Smooth muscle cell (in vitro differentiated cells): Measurements from ENCODE around the gene PLCL1. TPM values are rescaled to one million over a fixed set of nuclear protein-coding genes. Genes with fewer than 3 reads are reported as not detected.

Source experiments
- DNase-seq: peaks from one replicate; lab custom pipeline; 2025; ENCODE audit not compliant: unreplicated experiment; lab: John Stamatoyannopoulos, UW
- H2AFZ ChIP-seq: fragments of 200-600 bp; sonication (generic); 2 replicates; pipeline ENCODE4 v1.6.0; 2016; ENCODE audit warnings: antibody characterized with exemption, low read depth, mild to moderate bottlenecking
- H3F3A ChIP-seq: fragments of 200-600 bp; sonication (generic); 2 replicates; pipeline ENCODE4 v1.6.0; 2017; ENCODE audit warnings: antibody characterized with exemption, low read depth
- H3K27ac ChIP-seq: fragments of 200-600 bp; sonication (generic); 2 replicates; pipeline ENCODE4 v1.5.1; 2016; ENCODE audit warnings: low read depth, mild to moderate bottlenecking
- H3K27me3 ChIP-seq: fragments of 200-600 bp; sonication (generic); 2 replicates; pipeline ENCODE4 v1.6.1; 2016; ENCODE audit warnings: low read depth, mild to moderate bottlenecking
- H3K36me3 ChIP-seq: fragments of 200-600 bp; sonication (generic); 2 replicates; pipeline ENCODE4 v1.5.1; 2016; ENCODE audit warnings: low read depth
- H3K4me1 ChIP-seq: fragments of 200-600 bp; sonication (generic); 2 replicates; pipeline ENCODE4 v1.5.1; 2016; ENCODE audit warnings: low read depth
- H3K4me2 ChIP-seq: fragments of 200-600 bp; sonication (generic); 2 replicates; pipeline ENCODE4 v1.6.0; 2016; ENCODE audit warnings: mild to moderate bottlenecking
- H3K4me3 ChIP-seq: fragments of 200-600 bp; sonication (generic); 2 replicates; pipeline ENCODE4 v1.5.1; 2016; ENCODE audit warnings: mild to moderate bottlenecking
- H3K79me2 ChIP-seq: fragments of 200-600 bp; sonication (generic); 2 replicates; pipeline ENCODE4 v1.6.0; 2016; ENCODE audit warnings: low read depth, mild to moderate bottlenecking
- H3K9ac ChIP-seq: fragments of 200-600 bp; sonication (generic); 2 replicates; pipeline ENCODE4 v1.6.0; 2016; ENCODE audit warnings: low read depth
- H3K9me3 ChIP-seq: fragments of 200-600 bp; sonication (generic); replicated peaks from 2 replicates; pipeline ENCODE4 v1.5.1; 2016; ENCODE audit warnings: low read depth
- H4K20me1 ChIP-seq: fragments of 200-600 bp; sonication (generic); 2 replicates; pipeline ENCODE4 v1.6.0; 2016; ENCODE audit warnings: low read depth
- WGBS: methylation state at CpG from one replicate; pipeline ENCODE4 v1.1.7; 2016; ENCODE audit warnings: low lambda C conversion rate; 5-methylcytosine and 5-hydroxymethylcytosine counted together
- polyA plus RNA-seq: library from polyadenylated mRNA; unstranded; fragments of >200 nt; fragmentation: Nextera tagmentation; extraction: Ambion mirVana; gene quantifications from 2 replicates; pipeline ENCODE4 v1.2.1, GENCODE V29; 2016
- total RNA-seq: library from RNA; depleted of rRNA; stranded (reverse); fragments of >200 nt; gene quantifications from 2 replicates; pipeline ENCODE4 v1.2.3, GENCODE V29; 2014
- TF ChIP-seq, protein P1 (sequence below): fragments of 200-600 bp; sonication (generic); IDR thresholded peaks from 2 replicates; pipeline ENCODE4 v1.5.1; 2017; ENCODE audit warnings: borderline replicate concordance, mild to moderate bottlenecking, antibody characterized with exemption; ENCODE audit not compliant: insufficient read depth, poor library complexity, severe bottlenecking

PLCL1 gene
- total and polyA plus RNA-seq, 2 experiments from 2014 or later: 0.87 to 1.3 TPM

DNA sequence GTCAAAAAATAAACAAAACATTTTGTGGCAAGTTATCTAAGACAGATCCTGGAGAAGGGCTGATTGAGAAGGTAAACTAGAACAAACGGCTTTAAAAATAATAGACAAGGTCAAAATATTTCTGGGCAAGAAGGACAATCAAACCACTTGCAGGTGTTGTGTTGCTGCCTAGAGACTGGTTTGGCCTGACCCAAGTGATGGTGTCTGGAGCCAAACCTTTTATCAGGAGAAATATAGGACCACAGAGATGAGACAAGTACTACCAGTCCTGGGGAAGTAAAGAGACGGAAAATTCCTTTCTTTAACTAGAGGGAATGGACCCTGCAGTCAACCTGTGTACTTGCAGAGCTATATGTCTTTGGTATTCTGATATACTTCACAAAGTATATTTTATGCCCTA lies 44.2 kb downstream of the PLCL1 start:
- Histone ChIP-seq H3K4me3 (no peak overlapping the region), H3K4me1 (no peaks in the 10 kb centered on the region), H3F3A (no peaks in the 10 kb centered on the region), H3K79me2 (no peaks in the 10 kb centered on the region), H2AFZ (no peak overlapping the region), H3K9me3 (no peaks in the 10 kb centered on the region), H3K36me3 (no peaks in the 10 kb centered on the region), H3K27ac (no peak overlapping the region), H4K20me1 (no peaks in the 10 kb centered on the region), H3K4me2 (no peak overlapping the region), H3K9ac (no peak overlapping the region), H3K27me3 (no peaks in the 10 kb centered on the region)
- WGBS: 95% methylated on average over 2 of the region's 2 CpGs
- TF ChIP-seq, protein P1, sequence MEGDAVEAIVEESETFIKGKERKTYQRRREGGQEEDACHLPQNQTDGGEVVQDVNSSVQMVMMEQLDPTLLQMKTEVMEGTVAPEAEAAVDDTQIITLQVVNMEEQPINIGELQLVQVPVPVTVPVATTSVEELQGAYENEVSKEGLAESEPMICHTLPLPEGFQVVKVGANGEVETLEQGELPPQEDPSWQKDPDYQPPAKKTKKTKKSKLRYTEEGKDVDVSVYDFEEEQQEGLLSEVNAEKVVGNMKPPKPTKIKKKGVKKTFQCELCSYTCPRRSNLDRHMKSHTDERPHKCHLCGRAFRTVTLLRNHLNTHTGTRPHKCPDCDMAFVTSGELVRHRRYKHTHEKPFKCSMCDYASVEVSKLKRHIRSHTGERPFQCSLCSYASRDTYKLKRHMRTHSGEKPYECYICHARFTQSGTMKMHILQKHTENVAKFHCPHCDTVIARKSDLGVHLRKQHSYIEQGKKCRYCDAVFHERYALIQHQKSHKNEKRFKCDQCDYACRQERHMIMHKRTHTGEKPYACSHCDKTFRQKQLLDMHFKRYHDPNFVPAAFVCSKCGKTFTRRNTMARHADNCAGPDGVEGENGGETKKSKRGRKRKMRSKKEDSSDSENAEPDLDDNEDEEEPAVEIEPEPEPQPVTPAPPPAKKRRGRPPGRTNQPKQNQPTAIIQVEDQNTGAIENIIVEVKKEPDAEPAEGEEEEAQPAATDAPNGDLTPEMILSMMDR: no peak
- DNase-seq: no peak

DNA sequence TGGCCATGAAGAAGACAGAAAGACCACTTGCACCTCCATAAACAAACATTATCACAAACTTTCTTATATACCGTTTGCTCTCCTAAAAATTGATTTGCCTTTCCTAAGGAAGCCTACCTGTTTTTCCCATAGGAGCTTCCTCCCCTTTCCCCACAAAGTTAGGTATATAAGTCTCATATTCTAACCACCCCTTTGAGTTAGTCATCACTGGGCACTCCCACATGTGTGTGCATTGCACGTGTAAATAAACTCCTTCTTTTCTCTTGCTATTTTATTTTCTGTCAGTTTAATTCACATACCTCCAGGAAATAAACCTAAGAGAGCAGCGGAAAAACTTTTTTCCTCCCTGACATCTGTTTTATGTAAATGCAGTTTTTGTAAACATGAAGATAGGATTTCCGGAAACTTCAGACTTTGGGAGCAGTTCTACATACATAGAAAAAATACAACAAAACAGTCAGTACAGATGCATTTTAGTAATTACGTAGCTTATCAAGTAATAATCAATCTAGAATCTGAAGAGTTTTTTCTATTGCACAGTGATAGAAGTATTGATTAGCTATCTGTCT lies 46.6 kb downstream of the PLCL1 start:
- Histone ChIP-seq H3F3A (no peaks in the 10 kb centered on the region), H3K4me3 (no peak overlapping the region), H3K79me2 (no peaks in the 10 kb centered on the region), H3K4me2 (peak overlapping the region; percentile 14), H3K27ac (no peak overlapping the region), H3K9me3 (no peaks in the 10 kb centered on the region), H2AFZ (no peak overlapping the region), H4K20me1 (no peaks in the 10 kb centered on the region), H3K27me3 (no peaks in the 10 kb centered on the region), H3K9ac (no peak overlapping the region), H3K4me1 (no peaks in the 10 kb centered on the region), H3K36me3 (no peaks in the 10 kb centered on the region)
- TF ChIP-seq, protein P1: no peak
- 46% methylated on average over 5 of the region's 5 CpGs for WGBS
- DNase-seq: no peak

DNA sequence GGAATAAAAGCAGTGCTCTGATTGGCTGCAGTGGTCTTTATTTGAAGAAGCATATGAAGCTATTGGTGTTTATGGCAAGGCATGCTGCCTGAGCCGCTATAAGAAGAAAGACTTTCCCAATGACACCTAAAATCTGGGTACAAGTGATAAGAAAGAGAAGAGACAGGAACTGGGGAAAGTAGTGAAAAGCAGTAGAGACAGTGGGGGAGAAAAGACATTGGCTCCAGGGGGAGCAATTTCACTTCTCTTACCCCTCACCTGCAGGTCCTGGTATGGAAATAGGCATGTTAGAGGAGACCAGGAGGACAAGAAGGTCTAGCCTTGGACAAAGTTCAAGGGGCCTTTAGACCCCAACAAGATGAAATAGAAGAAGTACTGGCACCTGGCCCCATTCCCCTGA lies 47.1 kb downstream of the PLCL1 start:
- H3F3A ChIP-seq: no peaks in the 10 kb centered on the region
- H3K36me3 ChIP-seq: no peaks in the 10 kb centered on the region
- TF ChIP-seq, protein P1: no peak
- H3K9ac ChIP-seq: no peak overlapping the region
- H3K27ac ChIP-seq: no peak overlapping the region
- H2AFZ ChIP-seq: no peak overlapping the region
- no peak for DNase-seq
- no peaks in the 10 kb centered on the region for H3K27me3 ChIP-seq
- H3K9me3 ChIP-seq: no peaks in the 10 kb centered on the region
- peak overlapping the region; percentile 14 for H3K4me2 ChIP-seq
- H4K20me1 ChIP-seq: no peaks in the 10 kb centered on the region
- H3K4me3 ChIP-seq: no peak overlapping the region
- WGBS: 82% methylated on average over 1 of the region's 1 CpG
- no peaks in the 10 kb centered on the region for H3K4me1 ChIP-seq
- H3K79me2 ChIP-seq: no peaks in the 10 kb centered on the region

DNA sequence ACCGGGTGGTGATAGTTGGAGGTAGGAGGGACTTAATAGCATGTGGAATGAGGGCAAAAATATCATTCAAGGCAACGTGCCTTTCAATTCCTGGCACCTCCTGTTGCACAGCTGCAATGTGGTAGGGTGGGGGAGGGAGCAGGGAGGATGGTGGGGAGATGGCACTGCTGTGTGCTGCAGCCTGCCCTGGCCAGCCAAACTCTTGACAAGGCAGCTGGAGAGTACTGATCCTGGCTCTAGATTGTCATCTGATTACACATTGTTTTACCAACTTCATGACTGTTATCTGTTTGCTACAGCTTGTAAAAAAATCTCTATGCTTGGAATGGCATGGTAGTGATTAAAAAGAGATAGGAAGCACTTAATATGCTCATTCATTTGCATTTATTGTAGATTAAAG lies 47.7 kb downstream of the PLCL1 start:
- no peak overlapping the region for H2AFZ ChIP-seq
- H3K27ac ChIP-seq: no peak overlapping the region
- H3K4me3 ChIP-seq: no peak overlapping the region
- 61% methylated on average over 2 of the region's 2 CpGs for WGBS
- no peaks in the 10 kb centered on the region for H3K79me2 ChIP-seq
- H3F3A ChIP-seq: no peaks in the 10 kb centered on the region
- H3K27me3 ChIP-seq: no peaks in the 10 kb centered on the region
- no peaks in the 10 kb centered on the region for H3K9me3 ChIP-seq
- DNase-seq: no peak
- no peak overlapping the region for H3K4me2 ChIP-seq
- TF ChIP-seq, protein P1: no peak
- no peaks in the 10 kb centered on the region for H3K36me3 ChIP-seq
- H3K9ac ChIP-seq: no peak overlapping the region
- H4K20me1 ChIP-seq: no peaks in the 10 kb centered on the region
- H3K4me1 ChIP-seq: no peaks in the 10 kb centered on the region
